Measurements from ENCODE around the gene HUS1B. TPM values are rescaled to one million over a fixed set of nuclear protein-coding genes. Genes with fewer than 3 reads are reported as not detected.

The HUS1B gene
- total and polyA plus RNA-seq, 9 of the 15 experiments (the other 6 are each of a cell fraction or from before 2014, with no cell fraction given): 0.16 to 1.4 (median 0.38) TPM; not detected in 1

- intact Hi-C loops (cut with micrococcal nuclease) (no loop called here), in situ Hi-C loops (cut with MboI) (no loop called here)
- peak in 2 of 4 experiments; percentile 37 to 63 for DNase-seq (ENCODE audit: extremely low read depth in 1 of 4, low spot score in 3 of 4)
- peak; percentile 76 for TF ChIP-seq MEIS2 (IDR thresholded peaks at IDR 0.05; ENCODE audit: partially characterized antibody)
- TF ChIP-seq PHF21A (IDR thresholded peaks at IDR 0.05; ENCODE audit: borderline replicate concordance, low read depth): no peak
- no peak for TF ChIP-seq ZNF764 (CRISPR knock-in tag; IDR thresholded peaks at IDR 0.05; ENCODE audit: low read depth)
- peak; percentile 81 for TF ChIP-seq BHLHE40 (IDR thresholded peaks at IDR 0.05; ENCODE audit: low read length)
- no peak for TF ChIP-seq KDM5B (IDR thresholded peaks at IDR 0.05; ENCODE audit: insufficient replicate concordance, low read depth, low read length)
- TF ChIP-seq CBFA2T3 (IDR thresholded peaks at IDR 0.05): peak; percentile 20; the same call in 1 of the 2 replicates
- TF ChIP-seq PBX2 (CRISPR knock-in tag; IDR thresholded peaks at IDR 0.05; ENCODE audit: low read depth): no peak
- peak; percentile 78 for TF ChIP-seq PBX2 (tag; conservative IDR thresholded peaks at IDR 0.05; ENCODE audit: low read depth)
- no peak for TF ChIP-seq HOXB6 (CRISPR knock-in tag; IDR thresholded peaks at IDR 0.05; ENCODE audit: borderline replicate concordance)
- TF ChIP-seq, protein P1, sequence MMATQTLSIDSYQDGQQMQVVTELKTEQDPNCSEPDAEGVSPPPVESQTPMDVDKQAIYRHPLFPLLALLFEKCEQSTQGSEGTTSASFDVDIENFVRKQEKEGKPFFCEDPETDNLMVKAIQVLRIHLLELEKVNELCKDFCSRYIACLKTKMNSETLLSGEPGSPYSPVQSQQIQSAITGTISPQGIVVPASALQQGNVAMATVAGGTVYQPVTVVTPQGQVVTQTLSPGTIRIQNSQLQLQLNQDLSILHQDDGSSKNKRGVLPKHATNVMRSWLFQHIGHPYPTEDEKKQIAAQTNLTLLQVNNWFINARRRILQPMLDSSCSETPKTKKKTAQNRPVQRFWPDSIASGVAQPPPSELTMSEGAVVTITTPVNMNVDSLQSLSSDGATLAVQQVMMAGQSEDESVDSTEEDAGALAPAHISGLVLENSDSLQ (IDR thresholded peaks at IDR 0.05): peak; percentile 68
- TF ChIP-seq TEAD4 (IDR thresholded peaks at IDR 0.05; ENCODE audit: low read length): peak; percentile 6; the same call in 1 of the 2 replicates
- TF ChIP-seq TEAD4 (CRISPR knock-in tag; IDR thresholded peaks at IDR 0.05; ENCODE audit: borderline replicate concordance): no peak
- peak; percentile 72 for TF ChIP-seq CXXC5 (CRISPR knock-in tag; IDR thresholded peaks at IDR 0.05)
- TF ChIP-seq, protein P2, sequence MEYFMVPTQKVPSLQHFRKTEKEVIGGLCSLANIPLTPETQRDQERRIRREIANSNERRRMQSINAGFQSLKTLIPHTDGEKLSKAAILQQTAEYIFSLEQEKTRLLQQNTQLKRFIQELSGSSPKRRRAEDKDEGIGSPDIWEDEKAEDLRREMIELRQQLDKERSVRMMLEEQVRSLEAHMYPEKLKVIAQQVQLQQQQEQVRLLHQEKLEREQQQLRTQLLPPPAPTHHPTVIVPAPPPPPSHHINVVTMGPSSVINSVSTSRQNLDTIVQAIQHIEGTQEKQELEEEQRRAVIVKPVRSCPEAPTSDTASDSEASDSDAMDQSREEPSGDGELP (CRISPR knock-in tag; IDR thresholded peaks at IDR 0.05; ENCODE audit: borderline replicate concordance): peak; percentile 64; the same call in 1 of the 2 replicates
- Histone ChIP-seq H3K36me3 (ENCODE audit: control insufficient read depth, insufficient read depth, low read length) (no peaks in the 10 kb centered on the region; the same call in 1 of the 3 replicates), H3K79me2 (ENCODE audit: control insufficient read depth, insufficient read depth, low read length) (no peaks in the 10 kb centered on the region), H3K4me1 (replicated peaks in 1 of 2; ENCODE audit: control insufficient read depth in 2 of 2, insufficient read depth in 2 of 2, low read length in 2 of 2) (peaks cover 5 to 6% of the 10 kb centered on the region in 2 experiments; a peak in 2 of 5 replicates), H2AFZ (ENCODE audit: low read depth, low read length) (no peak overlapping the region), H3K9me1 (ENCODE audit: control insufficient read depth, insufficient read depth, low read length) (no peaks in the 10 kb centered on the region), H3K9me3 (replicated peaks; ENCODE audit: control insufficient read depth, insufficient read depth, low read depth, low read length) (no peaks in the 10 kb centered on the region), H3K4me2 (ENCODE audit: insufficient read depth, low read length) (no peak overlapping the region; the same call in 1 of the 2 replicates), H3K27ac (ENCODE audit: extremely low read depth, low read depth, low read length) (no peak overlapping the region), H3K4me3 (no peak overlapping the region), H4K20me1 (replicated peaks; ENCODE audit: control insufficient read depth, insufficient read depth, low read length) (no peaks in the 10 kb centered on the region), H3K9ac (ENCODE audit: insufficient read depth in 1 of 2, low read depth in 2 of 2, low read length in 2 of 2) (no peak overlapping the region; a peak in 1 of 4 replicates), H3K27me3 (ENCODE audit: control insufficient read depth in 2 of 2, insufficient read depth in 2 of 2, low read length in 2 of 2) (no peaks in the 10 kb centered on the region; a peak in 1 of 5 replicates)
- 22% methylated on average over 9 of the region's 9 CpGs for WGBS (ENCODE audit: insufficient coverage, low coverage, missing lambda C conversion rate)
- POLR2A ChIA-PET: interaction anchor here (1.0 kb wide), 1 partner anchor 9 kb away, joined by 6 read pairs; no protein-coding TSS in a partner anchor
- CTCF ChIA-PET (ENCODE audit: low intra/inter-chr PET ratio): interaction anchor here (0.6 kb wide), 1 partner anchor 159 kb away, joined by 3 read pairs; no protein-coding TSS in a partner anchor
- BruUV-seq (replicated peaks): no TSS peak
- FAIRE-seq: no peak
- ATAC-seq: peak; percentile 81
Measured at GRCh38 chr6:626236-626635, 30.7 kb downstream of the HUS1B start.
